Heart right ventricle (tissue), 16 donors: Measurements from ENCODE around the gene CA10. TPM values are rescaled to one million over a fixed set of nuclear protein-coding genes. Genes with fewer than 3 reads are reported as not detected.

ENCODE experiments used
- ATAC-seq, 8 donors: fragments of 200-7000 bp; cut with Tn5 transposase; one replicate each; pipeline ENCODE4 v1.9.1; 2020; ENCODE audit warnings: mild to moderate bottlenecking in 8 of 8, moderate library complexity in 8 of 8, moderate number of reproducible peaks in 1 of 8
- DNase-seq, 2 donors: peaks; one replicate each; pipeline ENCODE4 v3.0.0-alpha.2; 2020
- H3K27ac ChIP-seq, 10 donors: fragments of 200-600 bp; sonication (generic) in 2 of 10; one replicate each; pipeline versions ENCODE4 v1.5.0 to v1.8.0; 2020 to 2022; ENCODE audit warnings: mild to moderate bottlenecking in 3 of 10
- H3K27me3 ChIP-seq, 7 donors: fragments of 200-600 bp; one replicate each; pipeline ENCODE4 v1.8.0; 2021 to 2022; ENCODE audit warnings: mild to moderate bottlenecking in 2 of 7
- H3K36me3 ChIP-seq, 9 donors: fragments of 200-600 bp; sonication (generic) in 1 of 9; one replicate each; pipeline versions ENCODE4 v1.5.0 to v1.8.0; 2020 to 2022; ENCODE audit warnings: mild to moderate bottlenecking in 2 of 9
- H3K4me1 ChIP-seq, 9 donors: fragments of 200-600 bp; sonication (generic) in 1 of 9; one replicate each; pipeline versions ENCODE4 v1.5.0 to v1.8.0; 2020 to 2022; ENCODE audit warnings: mild to moderate bottlenecking in 4 of 9
- H3K4me3 ChIP-seq, 10 donors: fragments of 200-600 bp; sonication (generic) in 2 of 10; one replicate each; pipeline versions ENCODE4 v1.5.0 to v1.8.0; 2020 to 2022; ENCODE audit warnings: mild to moderate bottlenecking in 7 of 10, moderate library complexity in 2 of 10
- H3K9me3 ChIP-seq, 11 donors: fragments of 200-600 bp in 10 of 11; sonication (generic) in 2 of 11; one replicate each; pipeline versions ENCODE4 v1.5.0 to v1.8.0; 2013 to 2022; ENCODE audit warnings: mild to moderate bottlenecking in 2 of 11, control low read depth in 1 of 11, moderate library complexity in 1 of 11
- WGBS, 2 donors: extraction: QIAGEN DNeasy Blood & Tissue Kit; methylation state at CpG; one replicate each; pipeline ENCODE4 v1.1.7; 2013; ENCODE audit warnings: inconsistent platforms in 1 of 2; 5-methylcytosine and 5-hydroxymethylcytosine counted together
- intact Hi-C, 10 donors: fragments of 100-400 bp; cut with DNase I; formaldehyde crosslinking; loops; one replicate each; pipeline versions ENCODE4 v1.11.1 to v1.14.2; 2022
- polyA plus RNA-seq, 2 donors: library from polyadenylated mRNA; stranded (reverse); fragments of 200-250 nt; gene quantifications; one replicate each; pipeline ENCODE4 v1.2.3, GENCODE V29; 2013
- total RNA-seq, 10 donors: library from RNA; stranded (reverse); fragmentation: NEBNext Ultra II Directional in 3 of 10; extraction: Animal tissue kit (Norgen Biotek cat#: 25700) in 3 of 10; gene quantifications; one replicate each; pipeline versions ENCODE4 v1.2.1 to v1.2.4, GENCODE V29; 2021 to 2023
- TF ChIP-seq, protein P1 (sequence below), 9 donors: fragments of 200-600 bp; sonication (generic) in 2 of 9; IDR thresholded peaks; one replicate each; pipeline versions ENCODE4 v1.5.0 to v1.8.0; 2021 to 2022; ENCODE audit warnings: antibody characterized with exemption in 9 of 9, mild to moderate bottlenecking in 5 of 9, moderate library complexity in 1 of 9
- donor health status: Arrhythmogenic right ventricular cardiomyopathy.
- donor health status: ischemic (EF 13 %, LVEDD 7.1; RV severe dilation, severe dysfunction).
- donor health status: healthy with polysubstance abuse.
- donor health status: DM: no; HTN: yes; CAD: no.
- donor health status: DM: no; HTN: no; CAD: no.
- donor health status: ischemic (EF 25% LVEDD 6.9; RV normal size, moderate dysfunction).
- donor health status: ischemic (EF 25% LVEDD 5.7; RV mildly dilated, moderate dysfunction).
- donor health status: healthy.
- donor health status: DM: yes; HTN: yes; CAD: no.
- donor health status: Ischemic cardiomyopathy.
- donor health status: ischemic (EF 35%, LVEDD 5.7; RV mildly dilated, moderate dysfunction).
- donor health status: nonischemic (EF 11% LVEDD 7.7; RV severe dilation, severe dysfunction).
- donor health status: DM: yes; HTN: yes; CAD: no.
- donor health status: PGD.
- donor health status: ischemic (EF 29% LVEDD 5.4; RV normal size, mild dysfunction).
- donor health status: nonischemic (EF 23%, LVEDD 6.1; RV moderate dilation, normal function).

CA10 gene
- total and polyA plus RNA-seq, 12 donors: not detected

DNA sequence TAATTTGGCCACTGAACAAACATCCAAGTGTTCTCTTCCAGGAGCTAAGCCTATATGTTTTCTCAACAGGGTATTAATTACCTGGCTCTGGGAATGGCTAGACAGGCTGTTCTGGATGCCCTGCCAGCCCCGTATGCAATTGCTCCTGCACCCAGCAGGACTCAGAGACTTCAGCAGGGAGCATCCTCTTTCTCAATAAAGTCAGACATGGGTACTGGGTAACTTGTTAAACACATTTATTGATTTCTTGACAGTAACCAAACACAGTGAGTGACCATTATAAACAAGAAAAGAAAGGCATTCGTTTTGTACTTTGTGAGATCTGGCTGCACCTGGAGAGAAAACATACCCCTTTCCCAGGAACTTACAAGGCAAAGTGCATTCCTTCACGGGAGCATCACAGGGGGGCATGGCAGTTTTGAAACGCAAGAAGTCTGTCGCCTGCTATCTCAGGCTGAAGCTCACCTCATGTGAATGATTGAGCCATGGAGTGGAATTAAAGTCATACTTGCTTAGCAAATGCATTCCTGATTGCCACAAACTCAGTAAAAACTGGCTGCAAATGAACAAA is 528.3 kb downstream of the CA10 start:
- H3K4me1 ChIP-seq: no peaks in the 10 kb centered on the region
- WGBS, 2 donors: 20 to 21% methylated on average over 5 of the region's 5 CpGs
- H3K4me3 ChIP-seq: no peak overlapping the region
- ATAC-seq: no peak
- TF ChIP-seq, protein P1, sequence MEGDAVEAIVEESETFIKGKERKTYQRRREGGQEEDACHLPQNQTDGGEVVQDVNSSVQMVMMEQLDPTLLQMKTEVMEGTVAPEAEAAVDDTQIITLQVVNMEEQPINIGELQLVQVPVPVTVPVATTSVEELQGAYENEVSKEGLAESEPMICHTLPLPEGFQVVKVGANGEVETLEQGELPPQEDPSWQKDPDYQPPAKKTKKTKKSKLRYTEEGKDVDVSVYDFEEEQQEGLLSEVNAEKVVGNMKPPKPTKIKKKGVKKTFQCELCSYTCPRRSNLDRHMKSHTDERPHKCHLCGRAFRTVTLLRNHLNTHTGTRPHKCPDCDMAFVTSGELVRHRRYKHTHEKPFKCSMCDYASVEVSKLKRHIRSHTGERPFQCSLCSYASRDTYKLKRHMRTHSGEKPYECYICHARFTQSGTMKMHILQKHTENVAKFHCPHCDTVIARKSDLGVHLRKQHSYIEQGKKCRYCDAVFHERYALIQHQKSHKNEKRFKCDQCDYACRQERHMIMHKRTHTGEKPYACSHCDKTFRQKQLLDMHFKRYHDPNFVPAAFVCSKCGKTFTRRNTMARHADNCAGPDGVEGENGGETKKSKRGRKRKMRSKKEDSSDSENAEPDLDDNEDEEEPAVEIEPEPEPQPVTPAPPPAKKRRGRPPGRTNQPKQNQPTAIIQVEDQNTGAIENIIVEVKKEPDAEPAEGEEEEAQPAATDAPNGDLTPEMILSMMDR (IDR thresholded peaks at IDR 0.05): no peak
- intact Hi-C loops: no loop called here
- no peak overlapping the region for H3K27ac ChIP-seq
- no peaks in the 10 kb centered on the region for H3K36me3 ChIP-seq
- DNase-seq: no peak
- no peaks in the 10 kb centered on the region for H3K9me3 ChIP-seq
- H3K27me3 ChIP-seq: no peaks in the 10 kb centered on the region

DNA sequence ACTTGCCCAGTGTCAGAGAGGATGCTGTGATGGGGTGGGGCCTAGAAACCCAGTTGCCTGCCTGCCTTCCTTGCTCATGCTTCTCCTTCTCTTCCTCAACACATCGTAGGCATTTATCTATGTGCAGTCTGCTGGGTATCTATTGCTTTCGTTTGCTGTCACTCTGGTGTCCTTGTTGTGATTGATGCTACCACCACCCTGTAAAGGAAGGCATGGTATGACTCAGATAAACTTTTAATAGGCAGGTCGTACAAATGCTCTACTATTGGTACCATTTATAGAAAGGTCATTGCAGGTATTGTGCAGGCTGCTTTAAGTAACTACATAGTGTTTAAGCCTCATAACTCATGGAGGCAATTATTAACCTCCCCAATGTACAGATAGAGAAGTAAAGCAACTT is 529.3 kb downstream of the CA10 start:
- DNase-seq: no peak
- WGBS, 2 donors: 34 to 44% methylated on average over 3 of the region's 3 CpGs
- Histone ChIP-seq H3K4me1 (no peaks in the 10 kb centered on the region), H3K36me3 (no peaks in the 10 kb centered on the region), H3K27ac (no peak overlapping the region), H3K9me3 (no peaks in the 10 kb centered on the region), H3K27me3 (no peaks in the 10 kb centered on the region), H3K4me3 (no peak overlapping the region)
- TF ChIP-seq, protein P1 (IDR thresholded peaks at IDR 0.05): no peak
- intact Hi-C loops: no loop called here
- ATAC-seq: no peak

GRCh38 chr17:51627779-51628178 is 530.7 kb downstream of the CA10 start:
- WGBS, 2 donors: 66 to 67% methylated on average over 1 of the region's 1 CpG
- H3K4me3 ChIP-seq: no peak overlapping the region
- DNase-seq: no peak
- H3K36me3 ChIP-seq: no peaks in the 10 kb centered on the region
- ATAC-seq: no peak
- TF ChIP-seq, protein P1 (IDR thresholded peaks at IDR 0.05): no peak
- intact Hi-C loops: no loop called here
- H3K9me3 ChIP-seq: no peaks in the 10 kb centered on the region
- H3K27ac ChIP-seq: no peak overlapping the region
- no peaks in the 10 kb centered on the region for H3K27me3 ChIP-seq
- no peaks in the 10 kb centered on the region for H3K4me1 ChIP-seq

DNA sequence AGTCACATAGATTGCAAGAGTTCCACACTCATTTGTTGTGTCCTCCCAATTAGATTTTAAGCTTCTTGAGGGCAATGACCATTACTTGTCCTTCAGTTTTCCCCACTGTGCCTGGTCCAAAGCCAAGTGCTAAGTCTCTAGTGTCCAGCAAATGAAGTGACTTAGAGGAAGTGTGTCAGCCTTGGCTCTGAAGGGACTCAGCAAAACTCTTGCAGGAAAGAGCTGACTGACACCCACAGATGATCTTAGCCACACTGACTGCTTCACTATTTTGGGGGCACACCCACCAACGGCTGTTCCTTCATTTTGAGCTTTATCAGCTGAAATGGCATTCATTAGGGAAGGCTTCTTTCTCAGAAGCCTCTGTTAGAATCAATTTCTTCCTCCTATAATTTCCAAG is 540.0 kb downstream of the CA10 start:
- Histone ChIP-seq H3K4me1 (no peaks in the 10 kb centered on the region), H3K27me3 (peaks cover 0 to 11% (median 0%) of the 10 kb centered on the region in 7 donors), H3K36me3 (no peaks in the 10 kb centered on the region), H3K9me3 (no peaks in the 10 kb centered on the region), H3K4me3 (no peak overlapping the region), H3K27ac (no peak overlapping the region)
- no peak for ATAC-seq
- DNase-seq: no peak
- intact Hi-C loops: no loop called here
- WGBS, 2 donors: 37 to 39% methylated on average over 1 of the region's 1 CpG
- TF ChIP-seq, protein P1 (IDR thresholded peaks at IDR 0.05): no peak
